K562 (cell line): ENCODE results near the gene WDR70. TPM values are rescaled to one million over a fixed set of nuclear protein-coding genes. Genes with fewer than 3 reads are reported as not detected.

Experiments used
- ATAC-seq: fragments of 200-7000 bp; cut with Tn5 transposase; 3 replicates; pipeline ENCODE4 v1.9.1; 2020; ENCODE audit warnings: moderate library complexity
- BruUV-seq: library from RNA; stranded (reverse); fragments of 400-500 nt; replicated peaks from 2 replicates; lab custom pipeline; 2021; lab: Mats Ljungman, UMichigan
- CTCF ChIA-PET: fragments of 300-600 bp; formaldehyde crosslinking; extraction: SDS; loops from one replicate; lab custom pipeline; 2021; ENCODE audit warnings: low intra/inter-chr PET ratio; lab: Yijun Ruan, JAX
- POLR2A ChIA-PET: fragments of 300-600, 350-650 bp; sonication (Branson Sonifier 250); formaldehyde crosslinking; extraction: SDS; loops from one replicate; lab custom pipeline; 2021; ENCODE audit warnings: antibody characterized with exemption, inconsistent platforms; lab: Yijun Ruan, JAX
- DNase-seq, 4 experiments: peaks; one replicate each; pipeline versions ENCODE4 v3.0.0 to v3.0.0-alpha.2; 2011 to 2018; ENCODE audit warnings: low spot score in 3 of 4, mixed read lengths in 3 of 4; ENCODE audit errors: extremely low read depth in 1 of 4
- FAIRE-seq: peaks from 2 replicates; lab custom pipeline; 2011; peaks lifted over from hg19 to GRCh38; lab: Jason Lieb, UNC
- H2AFZ ChIP-seq: 2 replicates; pipeline ENCODE4 v1.6.0; 2011; ENCODE audit warnings: low read depth, low read length, control low read depth, inconsistent platforms
- H3K27ac ChIP-seq: fragments of 200-600 bp; 3 replicates; pipeline ENCODE4 v1.8.0; 2011; ENCODE audit warnings: low read depth, mild to moderate bottlenecking, control low read depth, inconsistent platforms, low read length, moderate library complexity, mixed read lengths; ENCODE audit errors: extremely low read depth
- H3K27me3 ChIP-seq, 2 experiments: fragments of 300-600 bp in 1 of 2; 2 replicates in 1 of 2; 3 replicates in 1 of 2; pipeline versions ENCODE4 v1.6.0 to v1.8.0; 2011; ENCODE audit warnings: inconsistent platforms in 2 of 2, low read length in 2 of 2, mild to moderate bottlenecking in 1 of 2, mixed read lengths in 1 of 2, moderate library complexity in 1 of 2; ENCODE audit not compliant: control insufficient read depth in 2 of 2, insufficient read depth in 2 of 2
- H3K36me3 ChIP-seq: fragments of 300-600 bp; 3 replicates; pipeline ENCODE4 v1.8.0; 2011; ENCODE audit warnings: mild to moderate bottlenecking, low read length, inconsistent platforms; ENCODE audit not compliant: control insufficient read depth, insufficient read depth
- H3K4me1 ChIP-seq, 2 experiments: fragments of 200-600 bp in 1 of 2; replicated peaks in 1 of 2; 2 replicates in 1 of 2; 3 replicates in 1 of 2; pipeline versions ENCODE4 v1.5.1 to v1.8.0; 2011; ENCODE audit warnings: inconsistent platforms in 2 of 2, low read length in 2 of 2, mild to moderate bottlenecking in 1 of 2, mixed read lengths in 1 of 2, moderate library complexity in 1 of 2; ENCODE audit not compliant: control insufficient read depth in 2 of 2, insufficient read depth in 2 of 2
- H3K4me2 ChIP-seq: 2 replicates; pipeline ENCODE4 v1.6.1; 2011; ENCODE audit warnings: low read length, control low read depth, inconsistent platforms, mixed read lengths; ENCODE audit not compliant: insufficient read depth
- H3K4me3 ChIP-seq: fragments of 200-600 bp; sonication (generic), shearing (Covaris generic); 2 replicates; pipeline ENCODE4 v1.5.1; 2016; ENCODE audit warnings: control low read depth, inconsistent platforms
- H3K79me2 ChIP-seq: fragments of 200-600 bp; 3 replicates; pipeline ENCODE4 v1.8.0; 2011; ENCODE audit warnings: low read length, inconsistent platforms; ENCODE audit not compliant: control insufficient read depth, insufficient read depth
- H3K9ac ChIP-seq, 2 experiments: 2 replicates each; pipeline versions ENCODE4 v1.6.0 to v1.6.1; 2011; ENCODE audit warnings: low read depth in 2 of 2, low read length in 2 of 2, control low read depth in 1 of 2, inconsistent platforms in 1 of 2, mild to moderate bottlenecking in 1 of 2, mixed read lengths in 1 of 2; ENCODE audit not compliant: insufficient read depth in 1 of 2
- H3K9me1 ChIP-seq: one replicate; pipeline ENCODE4 v1.6.0; 2011; ENCODE audit warnings: inconsistent platforms, mild to moderate bottlenecking, low read length, moderate library complexity; ENCODE audit not compliant: control insufficient read depth, insufficient read depth
- H3K9me3 ChIP-seq: replicated peaks from 2 replicates; pipeline ENCODE4 v1.5.1; 2011; ENCODE audit warnings: low read depth, low read length, inconsistent platforms; ENCODE audit not compliant: control insufficient read depth, insufficient read depth
- H4K20me1 ChIP-seq: replicated peaks from 2 replicates; pipeline ENCODE4 v1.6.1; 2011; ENCODE audit warnings: low read length, inconsistent platforms, mixed read lengths; ENCODE audit not compliant: control insufficient read depth, insufficient read depth
- BHLHE40 ChIP-seq: IDR thresholded peaks from 2 replicates; pipeline ENCODE4 v1.6.1; 2011; ENCODE audit warnings: low read length, improper control_type of control experiment
- CCAR2 ChIP-seq: fragments of 200-400 bp; formaldehyde crosslinking; IDR thresholded peaks from 2 replicates; pipeline ENCODE4 v1.6.1; 2017; ENCODE audit warnings: mild to moderate bottlenecking, low read depth, low read length
- CGGBP1 ChIP-seq: fragments of 250-450 bp; sonication (Bioruptor Pico); IDR thresholded peaks from 2 replicates; pipeline ENCODE4 v1.9.0; 2021; ENCODE audit warnings: mild to moderate bottlenecking
- HDAC3 ChIP-seq: fragments of 450-650 bp; IDR thresholded peaks from 2 replicates; pipeline ENCODE4 v1.6.1; 2018; ENCODE audit warnings: borderline replicate concordance, mild to moderate bottlenecking, moderate library complexity; ENCODE audit not compliant: partially characterized antibody
- NCOA4 ChIP-seq: fragments of 450-650 bp; IDR thresholded peaks from 2 replicates; pipeline ENCODE4 v1.6.1; 2018; ENCODE audit warnings: mild to moderate bottlenecking; ENCODE audit not compliant: partially characterized antibody
- NR3C1 ChIP-seq: sonication (generic); formaldehyde crosslinking; IDR thresholded peaks from 2 replicates; pipeline ENCODE4 v1.8.1; 2022; ENCODE audit warnings: missing genetic modification reagents
- PCBP2 ChIP-seq: fragments of 200-400 bp; formaldehyde crosslinking; IDR thresholded peaks from 2 replicates; pipeline ENCODE4 v1.6.1; 2018; ENCODE audit warnings: low read length, low read depth, mild to moderate bottlenecking, moderate library complexity; ENCODE audit not compliant: poor library complexity, severe bottlenecking
- RBM34 ChIP-seq: fragments of 200-400 bp; formaldehyde crosslinking; IDR thresholded peaks from 2 replicates; pipeline ENCODE4 v1.6.1; 2018; ENCODE audit warnings: low read length, borderline replicate concordance; ENCODE audit not compliant: insufficient read depth
- SAP30 ChIP-seq: fragments of 200-600 bp; sonication (generic); IDR thresholded peaks from 2 replicates; pipeline ENCODE4 v1.6.1; 2012; ENCODE audit warnings: borderline replicate concordance, low read depth, mild to moderate bottlenecking, moderate library complexity, low read length, control low read depth, inconsistent platforms; ENCODE audit not compliant: insufficient read depth, poor library complexity, severe bottlenecking
- TAF1 ChIP-seq: IDR thresholded peaks from 2 replicates; pipeline ENCODE4 v1.6.1; 2011; ENCODE audit warnings: mild to moderate bottlenecking, low read length, moderate library complexity; ENCODE audit not compliant: insufficient read depth, control insufficient read depth, severe bottlenecking; ENCODE audit errors: extremely low read depth
- TAF7 ChIP-seq: fragments of 450-650 bp; IDR thresholded peaks from 2 replicates; pipeline ENCODE4 v1.6.1; 2016; ENCODE audit warnings: missing genetic modification characterization, missing compliant biosample characterization
- TAL1 ChIP-seq: fragments of 450-650 bp; IDR thresholded peaks from 2 replicates; pipeline ENCODE4 v1.6.1; 2016; ENCODE audit warnings: mild to moderate bottlenecking
- ZNF140 ChIP-seq: fragments of 250-450 bp; sonication (Bioruptor Pico); IDR thresholded peaks from 2 replicates; pipeline ENCODE4 v1.8.0; 2021; ENCODE audit warnings: moderate library complexity, mild to moderate bottlenecking, inconsistent platforms
- ZNF197 ChIP-seq: fragments of 200-800 bp; sonication (Bioruptor generic); IDR thresholded peaks from 2 replicates; pipeline ENCODE4 v1.6.1; 2016; ENCODE audit warnings: low read depth, missing genetic modification characterization, missing compliant biosample characterization
- ZNF311 ChIP-seq: fragments of 250-450 bp; sonication (Bioruptor Pico); IDR thresholded peaks from 2 replicates; pipeline ENCODE4 v1.4.0; 2020; ENCODE audit warnings: mild to moderate bottlenecking, moderate library complexity
- ZNF609 ChIP-seq: sonication (generic); formaldehyde crosslinking; IDR thresholded peaks from 2 replicates; pipeline ENCODE4 v1.8.1; 2023; ENCODE audit warnings: missing genetic modification reagents, mild to moderate bottlenecking, borderline replicate concordance
- WGBS: fragments of 100-300 bp; shearing (Covaris generic); methylation state at CpG from one replicate; pipeline ENCODE4 v1.1.6; 2016; ENCODE audit warnings: low coverage, mixed read lengths; ENCODE audit not compliant: insufficient coverage; ENCODE audit errors: missing lambda C conversion rate; 5-methylcytosine and 5-hydroxymethylcytosine counted together
- in situ Hi-C: fragments of 300-500 bp; cut with MboI; formaldehyde crosslinking; loops from 4 replicates; pipeline ENCODE4 v1.15.0; 2018; ENCODE audit warnings: inconsistent platforms, mixed read lengths
- intact Hi-C: fragments of 100-400 bp; cut with micrococcal nuclease; formaldehyde crosslinking; loops from 2 replicates; pipeline ENCODE4 v1.14.2; 2022
- polyA plus RNA-seq, 8 experiments: library from polyadenylated mRNA; depleted of rRNA in 4 of 8; stranded (reverse) in 5 of 8; unstranded in 3 of 8; fragments of >200 nt; fragmentation: Nextera tagmentation in 2 of 8; fragmentation: Illumina TruSeq in 1 of 8; extraction: Ambion mirVana in 2 of 8; extraction: Trizol in 1 of 8; gene quantifications; 2 replicates each; pipeline versions ENCODE4 v1.2.1 to v1.2.3, GENCODE V29; 2011 to 2014; ENCODE audit warnings: inconsistent platforms in 1 of 8, missing spikeins in 1 of 8
- total RNA-seq, 7 experiments: library from RNA; depleted of rRNA in 6 of 7; stranded (reverse); fragments of >200 nt in 6 of 7; fragmentation: Illumina TruSeq in 2 of 7; extraction: Trizol in 2 of 7; gene quantifications; 2 replicates each; pipeline versions ENCODE4 v1.2.1 to v1.2.3, GENCODE V29; 2011 to 2021; ENCODE audit warnings: low replicate concordance in 1 of 7

Gene WDR70
- total and polyA plus RNA-seq, 9 of the 15 experiments (the other 6 are each of a cell fraction or from before 2014, with no cell fraction given): 16.8 to 46.6 (median 38.8) TPM

- Histone ChIP-seq H3K9me1 (no peaks in the 10 kb centered on the region), H3K27ac (no peak overlapping the region), H3K36me3 (no peaks in the 10 kb centered on the region), H2AFZ (no peak overlapping the region), H4K20me1 (no peaks in the 10 kb centered on the region), H3K79me2 (no peaks in the 10 kb centered on the region), H3K9me3 (no peaks in the 10 kb centered on the region), H3K9ac (no peak overlapping the region), H3K4me2 (no peak overlapping the region), H3K4me3 (no peak overlapping the region), H3K4me1 (peaks cover 0 to 4% of the 10 kb centered on the region in 2 experiments; a peak in 1 of 5 replicates)
- no peak for DNase-seq
- FAIRE-seq: no peak
- ChIA-PET POLR2A (interaction anchor here (0.8 kb wide), 1 partner anchor 61 kb away, joined by 3 read pairs; no protein-coding TSS in a partner anchor), CTCF (no interaction called here)
- in situ Hi-C loops: no loop called here
- ATAC-seq: no peak
- 73% methylated on average over 7 of the region's 7 CpGs for WGBS
- no TSS peak for BruUV-seq
- TF ChIP-seq TAL1: no peak
- no peak for TF ChIP-seq HDAC3
- no peak for TF ChIP-seq NR3C1 (CRISPR knock-in tag)
- TF ChIP-seq SAP30: no peak
- TF ChIP-seq ZNF197 (CRISPR knock-in tag): no peak
- no peak for TF ChIP-seq ZNF140 (CRISPR knock-in tag)
- no peak for TF ChIP-seq NCOA4
- TF ChIP-seq RBM34: no peak
- no peak for TF ChIP-seq TAF7 (tag)
- TF ChIP-seq ZNF609 (CRISPR knock-in tag): no peak
- no peak for TF ChIP-seq CGGBP1 (CRISPR knock-in tag)
- TF ChIP-seq BHLHE40: no peak
- TF ChIP-seq PCBP2: no peak
- no peak for TF ChIP-seq ZNF311
- TF ChIP-seq TAF1: no peak
- TF ChIP-seq CCAR2: no peak
- TF ChIP-seq, all 486 proteins: peak for 0
- intact Hi-C loops: no loop called here
- H3K27me3 ChIP-seq: no peaks in the 10 kb centered on the region
Observed at GRCh38 chr5:37685816-37686215, 306.7 kb downstream of the WDR70 start.
